ENCODE measurements around the gene HERC2. TPM values are rescaled to one million over a fixed set of nuclear protein-coding genes. Genes with fewer than 3 reads are reported as not detected.

The HERC2 gene
- total RNA-seq, 2 experiments from 2014 or later = 36.0 to 36.5 TPM

DNA sequence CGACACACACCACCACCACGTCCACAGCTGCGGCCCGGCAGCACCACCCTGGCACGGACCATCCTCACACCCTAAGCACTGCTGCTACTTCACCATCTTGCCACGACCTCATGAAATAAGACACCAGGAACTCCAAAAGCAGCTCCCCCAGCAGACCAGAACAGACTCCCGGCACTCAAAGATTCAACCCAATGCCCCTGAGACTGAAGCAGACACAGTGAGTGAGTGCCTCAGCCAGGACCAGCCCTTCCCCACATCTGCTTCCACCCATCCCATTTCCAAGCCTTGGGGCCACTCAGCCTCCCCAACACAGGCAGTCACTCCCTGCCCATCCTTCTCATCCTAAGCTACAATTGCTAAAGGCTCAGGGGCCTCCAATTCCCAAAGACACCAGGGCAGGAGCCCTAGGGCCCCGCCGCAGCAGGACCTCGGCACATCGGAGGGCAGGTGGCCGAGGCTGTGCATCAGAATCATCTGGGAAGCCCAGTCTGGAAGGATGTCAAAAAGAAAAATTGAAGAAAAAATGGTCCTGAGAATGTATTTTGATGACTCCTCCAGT, 204.5 kb downstream of the HERC2 start:
- ChIA-PET CTCF (no interaction called here), POLR2A (no interaction called here)
- TF ChIP-seq, protein P1, sequence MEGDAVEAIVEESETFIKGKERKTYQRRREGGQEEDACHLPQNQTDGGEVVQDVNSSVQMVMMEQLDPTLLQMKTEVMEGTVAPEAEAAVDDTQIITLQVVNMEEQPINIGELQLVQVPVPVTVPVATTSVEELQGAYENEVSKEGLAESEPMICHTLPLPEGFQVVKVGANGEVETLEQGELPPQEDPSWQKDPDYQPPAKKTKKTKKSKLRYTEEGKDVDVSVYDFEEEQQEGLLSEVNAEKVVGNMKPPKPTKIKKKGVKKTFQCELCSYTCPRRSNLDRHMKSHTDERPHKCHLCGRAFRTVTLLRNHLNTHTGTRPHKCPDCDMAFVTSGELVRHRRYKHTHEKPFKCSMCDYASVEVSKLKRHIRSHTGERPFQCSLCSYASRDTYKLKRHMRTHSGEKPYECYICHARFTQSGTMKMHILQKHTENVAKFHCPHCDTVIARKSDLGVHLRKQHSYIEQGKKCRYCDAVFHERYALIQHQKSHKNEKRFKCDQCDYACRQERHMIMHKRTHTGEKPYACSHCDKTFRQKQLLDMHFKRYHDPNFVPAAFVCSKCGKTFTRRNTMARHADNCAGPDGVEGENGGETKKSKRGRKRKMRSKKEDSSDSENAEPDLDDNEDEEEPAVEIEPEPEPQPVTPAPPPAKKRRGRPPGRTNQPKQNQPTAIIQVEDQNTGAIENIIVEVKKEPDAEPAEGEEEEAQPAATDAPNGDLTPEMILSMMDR (IDR thresholded peaks at IDR 0.05) = no peak
- H3K4me3 ChIP-seq (ENCODE audit: low read length) = no peak overlapping the region
- H3K4me1 ChIP-seq (ENCODE audit: insufficient read depth, low read length) = no peaks in the 10 kb centered on the region
- no peaks in the 10 kb centered on the region for H3K27me3 ChIP-seq (ENCODE audit: control insufficient read depth in 1 of 2, insufficient read depth in 2 of 2, low read length in 2 of 2)
- ATAC-seq (ENCODE audit: poor library complexity) (no peak), DNase-seq (no peak)
- H3K9me3 ChIP-seq (ENCODE audit: control insufficient read depth in 1 of 2, insufficient read depth in 1 of 2, low read length in 2 of 2) = no peaks in the 10 kb centered on the region
- Mint-ChIP-seq H3K4me1 (ENCODE audit: low read depth) (no peaks in the 10 kb centered on the region), H3K4me3 (no peak overlapping the region), H3K9me3 (no peaks in the 10 kb centered on the region), H3K36me3 (ENCODE audit: low read depth) (peaks cover 68% of the 10 kb centered on the region), H3K27ac (no peak overlapping the region), H3K27me3 (no peaks in the 10 kb centered on the region)
- peaks cover 81% of the 10 kb centered on the region for H3K36me3 ChIP-seq (ENCODE audit: insufficient read depth, low read length)
- no peak overlapping the region for H3K27ac ChIP-seq (ENCODE audit: low read depth in 1 of 2, low read length in 2 of 2)
- intact Hi-C loops (cut with DNase I, micrococcal nuclease) = no loop called here

DNA sequence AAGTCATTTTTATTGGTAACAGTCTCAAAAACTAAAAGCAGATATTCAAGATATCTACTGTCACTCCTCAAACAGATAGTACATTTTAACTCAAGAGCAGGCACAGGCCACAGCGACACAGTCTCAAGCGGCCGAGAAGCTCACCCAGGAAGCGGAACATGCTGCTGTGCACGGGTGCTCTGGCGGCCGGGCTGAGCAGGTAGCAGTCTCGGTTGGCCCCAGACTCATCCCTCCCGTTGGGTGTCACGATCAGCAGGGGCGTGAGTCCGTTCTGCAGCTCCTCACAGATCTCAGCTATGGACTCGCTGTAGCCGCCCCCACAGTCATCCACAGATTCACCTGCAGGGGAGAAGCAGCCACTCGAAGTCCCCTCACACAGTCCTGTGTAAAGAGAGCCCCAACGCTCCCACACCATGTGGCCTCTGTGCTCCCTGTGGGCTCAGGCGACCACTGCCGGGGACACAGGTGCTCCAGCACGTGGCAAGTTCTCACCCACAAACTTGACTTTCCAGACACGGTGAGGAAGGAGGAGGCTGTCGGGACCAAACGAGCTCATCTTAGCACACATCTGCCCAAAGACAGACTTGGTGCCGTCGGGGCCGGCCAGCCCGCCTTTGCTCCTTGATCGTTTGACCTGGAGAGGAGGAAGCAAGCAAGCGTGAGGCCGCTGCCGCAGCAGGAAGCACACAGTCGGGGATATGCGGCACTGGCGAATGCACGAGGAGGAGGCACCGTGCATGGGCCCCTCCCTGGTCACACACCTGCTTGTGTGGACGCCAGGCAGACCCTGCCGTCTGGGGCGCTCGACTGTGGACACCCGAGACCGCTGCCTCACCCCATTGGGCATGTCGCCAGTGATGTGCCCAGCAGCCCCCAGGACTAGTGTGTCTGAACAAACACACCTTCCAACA, 205.2 kb downstream of the HERC2 start:
- intact Hi-C loops (cut with DNase I, micrococcal nuclease) = no loop called here
- no peaks in the 10 kb centered on the region for H3K9me3 ChIP-seq (ENCODE audit: control insufficient read depth in 1 of 2, insufficient read depth in 1 of 2, low read length in 2 of 2)
- H3K27me3 ChIP-seq (ENCODE audit: control insufficient read depth in 1 of 2, insufficient read depth in 2 of 2, low read length in 2 of 2) = no peaks in the 10 kb centered on the region
- H3K27ac Mint-ChIP-seq = no peak overlapping the region
- H3K36me3 ChIP-seq (ENCODE audit: insufficient read depth, low read length) = peaks cover 82% of the 10 kb centered on the region
- H3K27ac ChIP-seq (ENCODE audit: low read depth in 1 of 2, low read length in 2 of 2) = no peak overlapping the region
- H3K27me3 Mint-ChIP-seq = no peaks in the 10 kb centered on the region
- TF ChIP-seq, protein P1 (IDR thresholded peaks at IDR 0.05) = no peak
- H3K4me3 Mint-ChIP-seq = no peak overlapping the region
- CTCF ChIA-PET = no interaction called here
- ATAC-seq (ENCODE audit: poor library complexity) (no peak), DNase-seq (no peak)
- peaks cover 73% of the 10 kb centered on the region for H3K36me3 Mint-ChIP-seq (ENCODE audit: low read depth)
- no peak overlapping the region for H3K4me3 ChIP-seq (ENCODE audit: low read length)
- H3K4me1 Mint-ChIP-seq (ENCODE audit: low read depth) = no peaks in the 10 kb centered on the region
- no peaks in the 10 kb centered on the region for H3K9me3 Mint-ChIP-seq
- H3K4me1 ChIP-seq (ENCODE audit: insufficient read depth, low read length) = no peaks in the 10 kb centered on the region
- POLR2A ChIA-PET = no interaction called here

DNA sequence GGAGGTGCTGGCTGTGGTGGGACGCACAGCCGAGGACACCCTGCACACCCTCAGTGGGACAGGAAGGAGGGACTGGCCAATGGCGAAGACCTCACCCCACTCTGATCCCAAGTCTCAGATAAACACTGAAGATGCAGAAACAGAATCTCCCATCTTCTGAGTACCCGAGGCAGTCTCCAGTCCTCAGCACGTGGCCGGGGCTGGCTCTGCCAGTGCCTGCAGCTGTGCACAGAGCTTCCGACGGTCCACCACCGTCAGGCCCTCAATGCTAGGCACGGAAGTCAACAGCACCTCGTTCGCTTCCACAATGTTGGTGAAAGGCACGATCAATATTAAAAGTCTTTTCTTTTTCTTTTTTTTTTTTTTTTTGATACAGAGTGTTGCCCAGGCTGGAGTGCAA, 206.1 kb downstream of the HERC2 start:
- peaks cover 74% of the 10 kb centered on the region for H3K36me3 Mint-ChIP-seq (ENCODE audit: low read depth)
- intact Hi-C loops (cut with DNase I, micrococcal nuclease) = no loop called here

More for the DNA sequence above, 206.1 kb downstream of the HERC2 start:
- H3K4me3 Mint-ChIP-seq = no peak overlapping the region
- H3K27ac Mint-ChIP-seq = no peak overlapping the region
- no peaks in the 10 kb centered on the region for H3K27me3 Mint-ChIP-seq
- Histone ChIP-seq H3K27me3 (ENCODE audit: control insufficient read depth in 1 of 2, insufficient read depth in 2 of 2, low read length in 2 of 2) (no peaks in the 10 kb centered on the region), H3K4me1 (ENCODE audit: insufficient read depth, low read length) (no peaks in the 10 kb centered on the region), H3K9me3 (ENCODE audit: control insufficient read depth in 1 of 2, insufficient read depth in 1 of 2, low read length in 2 of 2) (no peaks in the 10 kb centered on the region), H3K27ac (ENCODE audit: low read depth in 1 of 2, low read length in 2 of 2) (no peak overlapping the region), H3K36me3 (ENCODE audit: insufficient read depth, low read length) (peaks cover 81% of the 10 kb centered on the region), H3K4me3 (ENCODE audit: low read length) (no peak overlapping the region)
- ATAC-seq (ENCODE audit: poor library complexity) (no peak), DNase-seq (no peak)
- H3K4me1 Mint-ChIP-seq (ENCODE audit: low read depth) = no peaks in the 10 kb centered on the region
- TF ChIP-seq, protein P1 (IDR thresholded peaks at IDR 0.05) = no peak
- no peaks in the 10 kb centered on the region for H3K9me3 Mint-ChIP-seq
- ChIA-PET CTCF (no interaction called here), POLR2A (interaction anchor here (0.5 kb wide), 1 partner anchor 10 kb away, joined by 3 read pairs; no protein-coding TSS in a partner anchor)

Measured in CD4-positive, alpha-beta T cell (primary cell).